ENCODE measurements around the gene GNAL. TPM values are rescaled to one million over a fixed set of nuclear protein-coding genes. Genes with fewer than 3 reads are reported as not detected.
"Not testable (repeated sequence)": the region's sequence is repeated elsewhere in the genome, so short reads cannot be mapped to it uniquely, and the experiment has no call there.

Gene GNAL
- total RNA-seq (1 to 10 TPM; 1.1 to 5.9 (median 1.8) TPM), polyA plus RNA-seq (under 1 TPM; 0.76 to 0.84 TPM)
- long read RNA-seq, donor 1, full-length matches to known transcripts: 1 of 2 reads
- long read RNA-seq, donor 1, partial matches to known transcripts: 0 of 2 reads
- long read RNA-seq, donor 1, other reads (novel, unspliced or antisense): 1 of 2 reads
- long read RNA-seq, donor 2, partial matches to known transcripts: 1 of 2 reads
- long read RNA-seq, donor 2, other reads (novel, unspliced or antisense): 1 of 2 reads
- long read RNA-seq, donor 3, partial matches to known transcripts: 0 of 3 reads
- long read RNA-seq, donor 3, other reads (novel, unspliced or antisense): 3 of 3 reads

- peaks cover 0 to 18% (median 5%) of the 10 kb centered on the region in 12 donors for H3K4me1 ChIP-seq
- peak within 1 kb of the TSS; percentile 42 to 79 (median 61) for H3K4me3 ChIP-seq
- peak; percentile 68 to 86 (median 75) for DNase-seq
Observed at GRCh38 chr18:11688972-11689668, at the start of gene GNAL. GNAL (plus strand) TSS chr18:11689264; CDS start chr18:11689564, 300 bp downstream.

GRCh38 chr18:11647310-11647709 lies 41.8 kb upstream of the GNAL start:
- ATAC-seq; H3K4me3 ChIP-seq; DNase-seq; intact Hi-C loops (cut with DNase I); H3K27me3 ChIP-seq; H3K27ac ChIP-seq; H3K36me3 ChIP-seq; H3K4me1 ChIP-seq: not testable (repeated sequence)
- WGBS, 4 donors: 89 to 94% (median 91%) methylated on average over 11 to 23 of the region's 23 CpGs
- H3K9me3 ChIP-seq: peaks cover 0 to 18% (median 0%) of the 10 kb centered on the region in 12 donors

More at GRCh38 chr18:11688972-11689668, at the start of gene GNAL:
- peak within 1 kb of the TSS in 4 of 12 donors; percentile 15 to 85 (median 28) for H3K27ac ChIP-seq
- intact Hi-C loops (cut with DNase I): no loop called here
- no peaks in the 10 kb centered on the region for H3K36me3 ChIP-seq
- no peaks in the 10 kb centered on the region for H3K9me3 ChIP-seq
- peaks cover 0 to 50% (median 18%) of the 10 kb centered on the region in 9 donors for H3K27me3 ChIP-seq
- peak; percentile 75 to 98 (median 96) for ATAC-seq
- TF ChIP-seq CTCF (IDR thresholded peaks at IDR 0.05): no peak
- no peak for TF ChIP-seq POLR2A (IDR thresholded peaks at IDR 0.05)
- WGBS, 4 donors: 0 to 1% (median 1%) methylated on average over 39 to 77 of the region's 77 CpGs

- peaks cover 0 to 18% (median 0%) of the 10 kb centered on the region in 12 donors for H3K9me3 ChIP-seq
- DNase-seq; ATAC-seq; intact Hi-C loops (cut with DNase I); H3K4me3 ChIP-seq; H3K27me3 ChIP-seq; H3K4me1 ChIP-seq; H3K27ac ChIP-seq; H3K36me3 ChIP-seq: not testable (repeated sequence)
- 88 to 96% (median 94%) methylated on average over 20 to 26 of the region's 26 CpGs for WGBS, 4 donors
Observed at GRCh38 chr18:11647804-11648203, 41.3 kb upstream of the GNAL start.

GRCh38 chr18:11649839-11650238 lies 39.2 kb upstream of the GNAL start:
- Histone ChIP-seq H3K27ac (no peak overlapping the region), H3K4me3 (no peak overlapping the region), H3K36me3 (no peaks in the 10 kb centered on the region), H3K4me1 (no peaks in the 10 kb centered on the region), H3K9me3 (peaks cover 0 to 18% (median 0%) of the 10 kb centered on the region in 12 donors), H3K27me3 (peaks cover 0 to 5% (median 0%) of the 10 kb centered on the region in 9 donors)
- TF ChIP-seq CTCF (IDR thresholded peaks at IDR 0.05) (no peak), POLR2A (IDR thresholded peaks at IDR 0.05) (no peak)
- DNase-seq: no peak
- 69 to 78% (median 77%) methylated on average over 4 of the region's 4 CpGs for WGBS, 4 donors
- intact Hi-C loops (cut with DNase I): loop anchor here in 4 of 10 donors (10.0 kb wide), 4 partner anchors 75 to 385 kb away; partner anchors contain the start of gene CHMP1B (in 1 of the 4)
- no peak for ATAC-seq

GRCh38 chr18:11651899-11652298 lies 37.2 kb upstream of the GNAL start:
- H3K36me3 ChIP-seq: no peaks in the 10 kb centered on the region
- no peak for ATAC-seq
- peaks cover 0 to 5% (median 0%) of the 10 kb centered on the region in 12 donors for H3K4me1 ChIP-seq
- H3K4me3 ChIP-seq: no peak overlapping the region
- no peak overlapping the region for H3K27ac ChIP-seq
- 75 to 79% (median 78%) methylated on average over 3 of the region's 3 CpGs for WGBS, 4 donors
- H3K9me3 ChIP-seq: peaks cover 0 to 18% (median 0%) of the 10 kb centered on the region in 12 donors
- intact Hi-C loops (cut with DNase I): loop anchor here in 4 of 10 donors (10.0 kb wide), 4 partner anchors 73 to 383 kb away; partner anchors contain the start of gene CHMP1B (in 1 of the 4)
- H3K27me3 ChIP-seq: peaks cover 0 to 18% (median 0%) of the 10 kb centered on the region in 9 donors
- TF ChIP-seq CTCF (IDR thresholded peaks at IDR 0.05) (no peak), POLR2A (IDR thresholded peaks at IDR 0.05) (no peak)
- DNase-seq: no peak

Measured in heart left ventricle (tissue), 16 donors.